Choroid plexus epithelial cell (primary cell): ENCODE measurements around the gene PTPRH.

Source experiments
- DNase-seq: peaks from one replicate; pipeline ENCODE4 v3.0.0-alpha.2; 2010; ENCODE audit warnings: low read depth
- H3K4me3 ChIP-seq: 2 replicates; pipeline ENCODE4 v1.5.1; 2011; ENCODE audit warnings: low read depth, mild to moderate bottlenecking, control low read depth, low read length, moderate library complexity
- TF ChIP-seq, protein P1 (sequence below): conservative IDR thresholded peaks from 2 replicates; pipeline ENCODE4 v1.5.1; 2011; ENCODE audit warnings: low read depth, mild to moderate bottlenecking, control low read depth, inconsistent platforms, low read length, moderate library complexity

The PTPRH gene

DNA sequence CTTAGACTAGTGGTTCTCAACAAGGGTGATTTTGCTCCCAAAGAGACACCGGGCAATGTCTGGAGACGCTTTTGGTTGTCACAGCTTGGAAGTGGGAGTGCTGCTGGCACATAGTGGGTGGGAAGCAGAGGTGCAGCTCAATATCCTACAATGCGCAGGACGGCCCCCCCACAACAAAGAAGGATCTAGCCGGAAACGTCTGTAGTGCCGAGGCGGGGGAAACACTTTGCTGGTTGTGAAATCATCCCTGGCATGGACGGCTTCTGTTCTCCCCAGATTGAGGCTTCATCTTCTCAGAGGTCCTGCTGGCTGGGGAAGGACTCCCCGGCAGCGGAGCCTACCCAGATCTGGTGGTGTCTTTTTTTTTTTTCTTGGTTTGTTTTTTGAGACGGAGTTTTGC, 15.8 kb downstream of the PTPRH start:
- H3K4me3 ChIP-seq = no peak overlapping the region
- TF ChIP-seq, protein P1, sequence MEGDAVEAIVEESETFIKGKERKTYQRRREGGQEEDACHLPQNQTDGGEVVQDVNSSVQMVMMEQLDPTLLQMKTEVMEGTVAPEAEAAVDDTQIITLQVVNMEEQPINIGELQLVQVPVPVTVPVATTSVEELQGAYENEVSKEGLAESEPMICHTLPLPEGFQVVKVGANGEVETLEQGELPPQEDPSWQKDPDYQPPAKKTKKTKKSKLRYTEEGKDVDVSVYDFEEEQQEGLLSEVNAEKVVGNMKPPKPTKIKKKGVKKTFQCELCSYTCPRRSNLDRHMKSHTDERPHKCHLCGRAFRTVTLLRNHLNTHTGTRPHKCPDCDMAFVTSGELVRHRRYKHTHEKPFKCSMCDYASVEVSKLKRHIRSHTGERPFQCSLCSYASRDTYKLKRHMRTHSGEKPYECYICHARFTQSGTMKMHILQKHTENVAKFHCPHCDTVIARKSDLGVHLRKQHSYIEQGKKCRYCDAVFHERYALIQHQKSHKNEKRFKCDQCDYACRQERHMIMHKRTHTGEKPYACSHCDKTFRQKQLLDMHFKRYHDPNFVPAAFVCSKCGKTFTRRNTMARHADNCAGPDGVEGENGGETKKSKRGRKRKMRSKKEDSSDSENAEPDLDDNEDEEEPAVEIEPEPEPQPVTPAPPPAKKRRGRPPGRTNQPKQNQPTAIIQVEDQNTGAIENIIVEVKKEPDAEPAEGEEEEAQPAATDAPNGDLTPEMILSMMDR = no peak
- no peak for DNase-seq

- TF ChIP-seq, protein P1 = no peak
- H3K4me3 ChIP-seq = peak overlapping the region; percentile 11
- DNase-seq = peak; percentile 96
Measured at GRCh38 chr19:55189403-55189835, 19.9 kb downstream of the PTPRH start.

DNA sequence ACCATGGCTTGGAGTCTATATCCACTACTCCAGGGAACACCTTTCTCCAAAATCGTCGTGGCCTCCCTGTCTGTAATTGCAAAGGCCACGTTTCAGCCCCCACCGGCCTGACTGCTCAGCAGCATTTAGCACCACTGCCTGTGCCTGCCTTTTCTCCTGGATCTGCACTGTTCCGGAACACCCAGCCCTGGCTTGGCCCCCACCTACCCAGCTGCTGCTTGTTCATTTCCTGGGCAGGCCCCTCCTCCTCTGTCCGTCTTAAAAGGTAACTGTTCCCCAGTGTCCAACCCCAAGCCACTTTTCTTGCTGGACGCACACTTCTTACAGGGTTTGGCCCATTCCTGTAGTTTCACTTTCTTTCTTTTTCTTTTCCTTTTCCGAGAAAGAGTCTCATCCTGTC, 20.7 kb downstream of the PTPRH start:
- DNase-seq = no peak
- no peak overlapping the region for H3K4me3 ChIP-seq
- TF ChIP-seq, protein P1 = no peak

DNA sequence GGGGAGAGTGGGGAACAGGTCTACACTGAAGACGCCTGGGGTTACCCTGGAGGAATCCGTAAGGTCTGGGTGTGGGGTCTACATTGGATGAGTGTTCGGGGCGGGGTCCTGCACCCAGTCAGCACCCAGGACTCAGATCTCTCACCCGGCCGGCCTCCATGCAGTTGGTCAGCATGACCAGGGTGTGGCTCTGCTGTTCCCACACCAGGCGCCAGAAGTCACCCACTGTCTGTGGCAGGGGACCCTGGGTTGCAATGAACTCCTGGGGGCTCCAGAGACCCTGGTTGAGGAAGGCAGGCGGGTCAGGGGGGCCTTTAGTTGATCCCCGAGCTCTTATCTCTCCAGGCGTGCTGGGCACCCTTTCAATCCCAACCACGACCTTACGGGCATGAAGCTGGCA, 23.2 kb downstream of the PTPRH start:
- DNase-seq = no peak
- TF ChIP-seq, protein P1 = no peak
- H3K4me3 ChIP-seq = no peak overlapping the region

GRCh38 chr19:55181740-55182139, 27.6 kb downstream of the PTPRH start:
- DNase-seq = no peak
- H3K4me3 ChIP-seq = no peak overlapping the region
- TF ChIP-seq, protein P1 = no peak

DNA sequence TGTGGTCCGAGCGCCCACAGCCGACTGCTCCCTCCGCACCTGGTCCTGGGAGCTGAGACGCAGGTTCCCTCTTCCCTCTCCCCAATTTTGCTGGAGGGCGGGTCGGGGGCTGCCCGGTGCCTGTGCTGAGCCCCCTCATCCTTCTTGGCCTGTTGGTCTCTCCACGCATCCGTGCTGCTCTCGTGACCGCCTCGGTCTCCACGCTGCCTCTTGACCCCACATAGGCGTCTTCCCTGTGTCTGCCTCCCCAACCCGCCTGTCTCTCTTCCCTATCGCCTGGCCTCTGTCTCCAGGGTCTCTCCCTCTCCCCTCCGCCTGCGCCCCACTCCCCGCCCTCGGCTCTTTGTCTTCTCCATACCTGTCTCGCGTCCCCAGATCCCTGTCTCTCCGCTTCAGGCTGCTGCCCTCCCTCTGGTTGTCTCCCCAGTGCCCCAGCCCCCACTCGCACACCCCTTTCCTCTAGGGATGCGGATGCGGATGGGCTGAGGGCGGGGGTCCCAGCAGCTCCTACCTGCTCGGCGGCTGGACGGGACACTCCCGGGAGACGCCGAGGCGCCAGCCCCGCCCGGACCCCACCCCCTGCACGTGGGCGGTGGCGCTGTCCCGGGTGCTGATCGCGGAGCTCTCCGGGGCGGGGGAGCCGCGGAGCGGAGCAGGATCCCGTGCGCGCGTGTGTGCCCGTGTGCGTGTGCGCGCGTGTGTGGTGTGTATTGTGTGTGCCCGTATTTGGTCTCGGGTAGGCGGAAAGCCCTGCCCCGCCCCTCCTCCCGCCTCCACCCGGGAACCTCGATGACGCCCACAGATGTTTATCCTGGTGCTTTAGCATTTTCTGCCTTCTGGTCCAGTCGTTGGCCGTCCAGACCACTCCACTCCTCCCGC, 29.5 kb downstream of the PTPRH start, which contains the start of gene SYT5:
SYT5 (minus strand) TSS at position 684 of the 879 bp plus-strand sequence. CDS start 1,248 bp downstream, outside the sequence.
- TF ChIP-seq, protein P1 = no peak
- peak; percentile 31 for DNase-seq
- H3K4me3 ChIP-seq = peak within 1 kb of the TSS; percentile 47
